ENCODE results near the gene RTN4R.

RTN4R gene

GRCh38 chr22:20239676-20240446, 28.3 kb downstream of the RTN4R start:
- no peak for DNase-seq

- DNase-seq: peak; percentile 81
Observed at GRCh38 chr22:20238901-20239675, 29.0 kb downstream of the RTN4R start.

- DNase-seq: no peak
Observed at GRCh38 chr22:20238536-20238900, 29.6 kb downstream of the RTN4R start.

DNA sequence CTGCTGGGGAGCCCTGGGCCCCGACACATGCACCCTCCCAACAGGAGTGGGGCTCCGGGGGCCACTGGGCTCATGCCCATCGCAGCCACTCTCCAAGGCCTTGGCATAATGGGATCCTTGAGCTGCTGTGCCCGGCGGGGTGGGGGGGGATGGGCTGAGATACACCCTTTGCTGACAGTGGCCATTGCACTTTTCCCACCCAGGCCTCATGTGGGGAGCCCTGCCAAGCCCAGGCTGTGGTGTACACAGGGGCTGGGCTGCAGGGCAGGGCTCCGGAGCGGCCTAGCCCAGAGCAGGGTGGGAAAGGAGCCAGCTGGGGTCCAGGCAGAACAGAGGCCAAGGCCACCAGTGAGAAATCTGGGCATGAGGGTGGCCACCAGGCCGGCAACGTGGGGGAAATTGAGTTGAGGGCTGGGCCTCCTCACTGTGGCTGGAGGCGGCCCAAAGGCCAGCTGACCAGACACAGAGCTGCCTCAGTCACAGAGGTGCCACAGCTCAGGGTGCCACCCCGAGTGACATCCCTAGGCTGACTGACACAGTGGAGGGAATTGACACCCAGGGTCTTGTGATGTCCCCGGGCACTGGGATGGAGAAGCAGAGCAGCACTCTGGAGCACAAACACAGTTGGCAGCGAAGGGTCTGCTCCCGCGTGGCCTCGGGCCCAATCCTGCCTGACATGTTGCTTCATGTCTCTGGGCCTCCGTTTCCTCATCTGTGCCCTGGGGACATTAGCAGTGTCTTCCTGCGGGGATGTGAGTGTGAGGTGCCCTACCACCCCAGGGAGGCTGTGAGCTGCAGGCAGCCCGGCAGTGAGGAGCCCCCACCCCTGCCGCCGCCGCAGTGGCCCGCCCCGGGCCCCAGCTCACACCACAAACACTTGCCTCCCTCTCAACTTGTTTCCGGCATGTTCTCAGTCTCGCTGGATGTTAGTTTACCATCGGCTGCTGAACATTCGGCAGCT, 30.4 kb downstream of the RTN4R start:
- no peak for DNase-seq

DNA sequence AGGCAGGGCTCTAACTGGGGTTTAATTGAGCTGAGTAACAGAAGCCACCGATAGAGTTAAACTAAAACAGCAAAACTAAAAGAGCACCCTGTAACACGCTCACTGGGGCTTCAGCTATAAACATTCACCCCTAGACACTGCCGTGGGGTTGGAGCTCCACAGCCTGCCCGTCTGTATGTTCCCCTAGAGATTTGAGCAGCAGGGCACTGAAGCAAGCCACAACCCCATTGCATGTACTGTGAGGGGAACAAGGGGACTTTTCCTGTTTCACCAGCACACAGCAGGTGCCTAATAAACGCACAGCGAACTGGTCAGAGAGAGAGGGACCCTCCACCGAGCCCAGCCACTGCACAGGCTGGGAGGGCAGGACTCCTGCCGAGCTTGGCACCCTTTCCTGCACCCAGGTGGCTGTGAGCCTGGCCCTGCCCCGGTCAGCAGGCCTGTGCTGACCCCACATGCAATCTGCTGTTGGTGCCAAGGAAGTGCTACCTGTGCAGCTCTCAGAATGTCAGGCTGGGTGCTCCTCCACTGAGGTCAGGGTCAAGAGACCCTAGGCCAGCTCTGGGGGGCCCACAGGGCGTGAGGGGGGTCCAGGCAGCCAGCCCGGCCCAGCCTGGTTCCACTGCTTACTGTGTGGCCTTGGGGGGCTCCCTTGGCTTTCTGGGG, 31.9 kb downstream of the RTN4R start:
- no peak for DNase-seq

- DNase-seq: no peak
Observed at GRCh38 chr22:20235389-20235991, 32.6 kb downstream of the RTN4R start.

DNA sequence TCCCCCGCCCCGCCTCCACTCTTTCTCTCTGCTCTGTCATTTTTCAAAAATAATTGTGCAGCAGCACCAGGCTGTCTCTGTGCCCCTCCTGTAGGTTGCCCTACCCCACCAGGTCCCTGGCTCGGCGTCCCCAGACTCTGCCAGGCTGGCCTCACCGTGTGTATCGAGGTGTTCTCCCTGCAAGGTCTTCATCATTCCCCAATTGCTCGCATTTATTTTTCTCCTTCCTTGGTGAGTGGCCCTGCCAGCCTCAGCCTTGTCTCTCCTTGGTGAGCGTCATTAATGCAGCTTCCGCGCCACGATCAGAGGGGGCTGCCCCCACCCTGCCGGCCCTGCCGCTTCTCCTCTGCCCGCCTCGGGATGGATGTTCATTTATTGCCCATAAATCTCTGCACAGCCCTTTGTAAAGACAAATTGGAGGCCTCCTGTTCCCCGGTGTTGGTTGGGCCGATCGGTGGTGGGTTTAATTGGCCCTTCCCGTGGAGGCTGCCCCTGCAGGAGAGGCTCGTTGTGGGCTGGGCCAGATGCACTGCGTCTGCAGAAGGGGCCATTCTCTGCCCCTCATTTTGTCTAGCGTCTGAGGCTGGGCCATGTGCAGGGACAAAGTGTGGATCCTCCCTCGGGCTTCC, 33.2 kb downstream of the RTN4R start:
- no peak for DNase-seq

GRCh38 chr22:20234314-20234682, 33.8 kb downstream of the RTN4R start:
- no peak for DNase-seq

DNA sequence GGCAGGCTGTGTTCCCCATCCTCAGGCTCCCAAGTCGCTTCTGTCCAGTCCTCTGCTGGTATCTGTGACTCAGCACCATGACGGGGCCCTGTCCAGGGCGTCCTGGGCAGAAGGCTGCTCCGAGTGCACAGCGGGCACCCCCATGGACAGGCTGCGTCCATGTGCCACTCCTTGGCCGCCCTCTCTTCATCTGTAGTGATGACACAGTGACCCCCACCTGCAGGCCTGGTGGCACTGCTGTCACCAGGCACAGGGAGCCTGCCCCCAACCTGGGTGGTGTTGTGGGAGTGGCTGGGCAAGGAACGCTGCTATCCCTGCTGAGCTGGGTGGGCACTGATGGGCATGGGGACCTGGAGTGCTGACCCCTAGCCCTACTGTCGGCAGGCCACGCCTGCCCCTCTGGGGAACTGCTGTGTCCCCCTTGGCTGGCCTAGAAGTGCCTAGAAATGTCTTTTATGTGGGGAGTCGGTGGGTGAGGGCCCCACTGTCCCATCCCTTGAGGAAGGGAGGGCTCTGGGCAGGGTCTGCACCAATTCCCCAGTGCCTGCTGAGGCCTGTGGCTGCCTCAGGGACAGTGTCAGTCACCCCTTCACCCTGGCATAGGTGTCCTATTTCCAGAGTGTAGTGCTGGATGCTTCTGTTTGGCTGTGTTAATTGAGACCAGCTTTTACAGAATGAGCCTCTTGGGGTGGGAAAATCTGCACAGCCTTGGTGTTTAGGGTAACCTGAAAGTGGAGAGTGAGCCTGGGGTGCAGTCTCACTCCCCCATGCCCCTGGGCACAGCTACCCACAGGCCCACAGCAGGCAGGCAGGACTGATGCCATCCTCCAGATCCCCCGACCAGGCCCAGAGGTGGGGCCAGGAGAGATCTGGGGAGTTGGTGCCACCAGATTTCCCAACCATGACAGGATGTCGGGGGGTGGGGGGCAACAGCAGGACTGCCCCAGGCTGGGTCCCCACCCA, 34.5 kb downstream of the RTN4R start:
- DNase-seq: no peak

- no peak for DNase-seq
Observed at GRCh38 chr22:20232781-20233180, 35.3 kb downstream of the RTN4R start.

DNA sequence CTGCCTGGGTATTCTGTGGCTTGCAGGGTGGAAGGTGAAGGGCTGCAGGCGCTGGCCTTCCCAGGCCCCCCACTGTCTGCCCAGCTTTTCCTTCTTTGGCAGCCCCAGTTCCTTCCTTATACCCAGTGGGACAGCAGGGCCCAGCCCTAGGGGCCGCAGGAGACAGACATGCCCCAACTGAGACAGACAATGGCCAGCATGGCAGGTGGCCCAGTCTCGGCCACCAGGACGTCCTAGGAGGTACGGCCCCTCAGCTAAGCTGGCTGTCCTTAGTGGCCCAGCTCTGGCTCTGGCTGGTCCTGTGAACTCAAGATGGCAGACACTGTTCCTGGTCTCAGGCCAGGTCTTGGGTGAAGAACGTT, 35.9 kb downstream of the RTN4R start:
- DNase-seq: no peak

DNA sequence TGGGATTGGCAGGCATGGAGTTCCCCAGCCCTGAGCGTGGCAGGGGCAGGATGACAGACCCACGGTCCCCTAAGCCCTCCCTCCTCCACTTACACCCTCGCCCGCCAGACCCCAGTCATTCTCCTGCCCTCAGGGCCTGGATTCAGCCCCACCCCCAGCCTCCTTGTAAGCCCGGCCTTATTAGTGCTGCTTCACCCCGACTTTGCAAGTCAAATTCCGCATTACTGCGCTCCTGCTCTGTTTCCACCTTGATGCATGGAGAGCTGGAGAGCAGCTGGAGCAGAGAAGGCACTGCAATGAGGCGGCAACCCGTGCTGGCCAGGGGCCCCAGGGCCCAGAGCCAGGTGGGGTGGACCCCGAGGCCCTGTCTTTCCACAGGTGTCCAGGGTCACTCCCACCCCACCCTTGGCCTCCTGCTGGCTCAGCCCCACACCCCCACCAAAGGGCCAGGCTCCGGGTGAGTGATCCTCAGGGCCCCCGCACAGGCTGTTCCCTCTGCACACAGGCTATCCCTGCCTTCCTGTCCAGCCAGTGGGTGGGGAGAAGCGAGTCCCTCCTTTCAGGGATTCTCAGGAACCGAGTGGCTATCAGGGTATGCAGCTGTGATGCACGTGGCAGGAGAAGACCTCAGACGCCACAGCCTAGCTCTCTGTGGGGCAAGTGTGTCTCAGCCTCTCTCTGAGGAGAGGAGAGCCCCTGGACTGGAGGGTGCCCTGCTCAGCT, 36.4 kb downstream of the RTN4R start:
- DNase-seq: no peak

DNA sequence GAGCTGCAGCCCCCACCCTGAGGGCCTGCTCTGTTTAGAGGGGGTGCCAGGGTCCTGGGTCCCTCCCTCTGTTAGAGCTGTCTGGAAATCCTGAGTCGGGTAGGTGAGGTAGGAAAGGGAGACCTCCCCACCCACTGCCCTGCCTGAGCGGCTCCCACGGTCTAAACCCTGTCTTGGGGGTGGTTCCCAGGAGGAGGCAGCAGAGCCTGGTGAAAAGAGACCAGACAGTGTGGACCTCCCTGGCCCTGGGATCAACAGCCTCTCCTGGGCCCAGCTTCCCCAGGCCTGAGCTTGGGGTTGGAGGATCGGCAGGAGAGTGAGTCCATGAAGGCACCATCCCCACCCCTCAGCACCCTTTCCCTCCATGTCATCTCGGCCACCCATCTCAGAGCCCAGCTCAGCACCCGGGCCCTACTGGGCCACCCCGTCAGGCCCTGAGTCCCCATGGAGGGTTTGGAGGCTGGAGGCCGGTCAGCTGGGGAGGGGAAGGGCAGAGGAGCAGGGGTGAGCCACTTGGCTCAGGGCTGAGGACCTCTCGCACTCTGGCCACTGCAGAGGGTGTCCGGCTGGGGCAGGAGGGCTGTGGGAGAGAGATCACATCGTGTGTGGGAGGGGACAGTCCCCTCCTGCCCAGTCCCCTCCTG, 37.2 kb downstream of the RTN4R start:
- DNase-seq: no peak

DNA sequence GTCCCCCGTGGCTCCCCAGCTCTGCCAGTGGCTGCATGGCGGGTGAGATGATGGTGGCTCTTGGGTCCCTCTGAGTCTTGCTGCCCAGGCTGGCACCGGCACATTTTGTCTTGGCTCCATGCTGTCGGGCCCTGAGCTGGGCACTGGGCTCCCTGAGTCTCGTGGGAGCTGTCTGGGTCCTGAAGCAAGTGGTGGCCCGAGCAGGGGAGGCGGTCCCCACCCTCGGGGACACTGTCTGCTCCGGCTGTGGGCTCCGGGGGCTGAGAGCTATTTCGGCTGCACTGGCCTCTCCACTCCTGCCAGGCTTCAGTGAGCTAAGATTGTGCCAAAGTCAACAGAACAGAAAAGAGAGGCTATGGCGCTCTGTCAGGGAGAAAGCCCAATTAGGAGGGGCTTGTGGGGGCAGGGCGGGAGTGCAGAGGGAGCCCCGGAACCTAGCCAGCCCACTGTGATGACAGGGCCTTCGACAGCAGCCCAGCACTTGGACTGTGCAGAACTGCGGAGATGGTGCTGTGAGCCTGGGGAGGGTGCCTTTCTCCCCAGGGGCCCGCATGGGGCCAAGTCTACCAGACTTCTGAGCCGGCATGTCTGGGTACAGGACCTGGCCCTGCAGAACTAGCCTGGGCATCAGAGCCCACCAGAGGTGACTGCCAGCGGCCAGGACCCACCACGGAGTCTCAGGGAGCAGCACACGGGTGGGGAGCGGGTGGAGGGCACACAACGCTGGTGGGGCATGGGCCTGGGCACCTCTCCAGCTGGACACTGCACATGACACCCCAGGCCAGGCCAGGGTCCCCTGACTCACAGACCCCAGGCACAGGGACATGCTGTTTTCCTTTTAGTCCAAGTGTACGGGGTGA, 38.0 kb downstream of the RTN4R start:
- peak; percentile 70 for DNase-seq

DNA sequence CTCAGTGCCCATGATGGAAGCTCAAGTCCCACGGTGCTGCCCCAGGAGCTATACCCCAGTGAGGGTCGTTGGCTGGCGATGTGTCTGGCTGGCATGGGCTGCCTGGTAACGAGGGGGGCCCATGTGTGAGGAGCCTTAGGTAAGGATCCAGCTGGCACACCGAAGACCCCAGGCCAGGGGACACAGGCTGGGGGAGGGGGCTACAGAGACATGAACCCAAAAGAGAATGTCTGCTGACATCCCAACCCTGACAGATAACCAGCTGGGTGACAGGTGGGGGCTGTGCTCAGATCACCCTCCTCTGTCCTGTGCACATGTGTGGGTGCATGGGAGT, 39.2 kb downstream of the RTN4R start:
- no peak for DNase-seq

- no peak for DNase-seq
Observed at GRCh38 chr22:20228055-20228938, 39.8 kb downstream of the RTN4R start.

DNA sequence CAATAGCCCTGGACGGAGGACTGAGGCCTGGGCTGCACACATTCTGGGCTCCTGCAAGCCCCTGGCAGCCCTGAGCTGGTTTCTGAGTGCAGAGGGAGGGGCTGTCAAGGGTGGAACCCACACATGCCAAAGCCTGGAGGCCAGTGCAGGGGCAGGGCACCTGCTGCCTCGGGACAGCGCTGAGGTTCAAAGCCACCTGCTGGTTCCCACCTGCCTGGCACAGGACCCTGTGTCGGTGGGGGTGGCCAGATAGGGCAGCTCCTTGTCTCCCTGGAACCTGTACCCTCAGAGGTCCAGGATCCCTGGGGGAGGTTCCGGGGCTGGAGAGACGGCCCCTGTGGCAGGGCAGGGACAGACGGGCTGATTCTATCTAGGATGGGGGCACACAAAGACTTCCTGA, 40.8 kb downstream of the RTN4R start:
- DNase-seq: no peak

Data from left hindlimb (tissue), 1 donor.